ENCODE data around the gene LEF1.

LEF1 gene

DNA sequence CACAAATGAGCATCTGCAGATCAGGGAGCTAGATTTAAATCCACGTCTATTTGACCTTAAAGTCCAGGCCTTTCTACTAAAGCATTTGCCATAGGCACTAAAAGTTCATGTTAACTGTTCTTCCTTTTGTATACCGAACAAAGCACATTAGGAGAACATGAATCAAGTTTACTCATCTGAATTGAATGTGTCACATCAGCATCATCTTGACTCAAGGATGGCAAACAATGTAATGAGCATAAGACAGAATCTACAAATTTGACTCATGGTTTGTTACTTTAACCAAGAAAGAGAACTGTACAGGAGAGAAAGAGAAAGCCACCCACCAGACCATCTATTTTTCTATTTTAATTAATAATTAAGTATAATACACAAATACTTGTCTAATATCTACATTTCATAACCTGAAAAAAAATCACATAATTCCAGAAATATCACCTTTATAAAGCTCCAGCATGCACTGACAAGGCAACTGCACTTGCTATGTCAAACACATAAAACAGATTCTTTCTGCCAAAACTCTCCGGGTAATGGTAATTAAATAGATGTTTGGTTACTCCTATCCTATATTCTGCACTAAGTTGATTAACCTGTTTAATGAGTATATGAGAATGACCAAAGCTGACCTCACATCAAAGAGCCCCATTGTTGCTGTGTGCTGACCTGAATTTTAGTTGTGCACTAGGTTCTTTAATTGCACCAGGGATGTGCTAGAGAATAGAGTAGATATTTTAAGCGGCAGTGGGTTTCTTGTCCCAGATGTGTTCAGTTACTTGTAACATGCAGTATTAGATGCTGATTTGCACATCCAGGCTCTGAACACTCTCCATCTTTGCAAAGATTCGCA is 42.5 kb upstream of the LEF1 start:
- TF ChIP-seq, protein P1, sequence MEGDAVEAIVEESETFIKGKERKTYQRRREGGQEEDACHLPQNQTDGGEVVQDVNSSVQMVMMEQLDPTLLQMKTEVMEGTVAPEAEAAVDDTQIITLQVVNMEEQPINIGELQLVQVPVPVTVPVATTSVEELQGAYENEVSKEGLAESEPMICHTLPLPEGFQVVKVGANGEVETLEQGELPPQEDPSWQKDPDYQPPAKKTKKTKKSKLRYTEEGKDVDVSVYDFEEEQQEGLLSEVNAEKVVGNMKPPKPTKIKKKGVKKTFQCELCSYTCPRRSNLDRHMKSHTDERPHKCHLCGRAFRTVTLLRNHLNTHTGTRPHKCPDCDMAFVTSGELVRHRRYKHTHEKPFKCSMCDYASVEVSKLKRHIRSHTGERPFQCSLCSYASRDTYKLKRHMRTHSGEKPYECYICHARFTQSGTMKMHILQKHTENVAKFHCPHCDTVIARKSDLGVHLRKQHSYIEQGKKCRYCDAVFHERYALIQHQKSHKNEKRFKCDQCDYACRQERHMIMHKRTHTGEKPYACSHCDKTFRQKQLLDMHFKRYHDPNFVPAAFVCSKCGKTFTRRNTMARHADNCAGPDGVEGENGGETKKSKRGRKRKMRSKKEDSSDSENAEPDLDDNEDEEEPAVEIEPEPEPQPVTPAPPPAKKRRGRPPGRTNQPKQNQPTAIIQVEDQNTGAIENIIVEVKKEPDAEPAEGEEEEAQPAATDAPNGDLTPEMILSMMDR (IDR thresholded peaks at IDR 0.05), result no peak
- H3K27me3 ChIP-seq, result no peaks in the 10 kb centered on the region
- intact Hi-C loops (cut with DNase I; ENCODE audit: low total_unique reads), result no loop called here
- no peak overlapping the region for H3K27ac ChIP-seq
- no peak overlapping the region for H3K4me3 ChIP-seq
- no peaks in the 10 kb centered on the region for H3K36me3 ChIP-seq
- H3K4me1 ChIP-seq, result no peaks in the 10 kb centered on the region
- no peaks in the 10 kb centered on the region for H3K9me3 ChIP-seq
- no peak for DNase-seq

DNA sequence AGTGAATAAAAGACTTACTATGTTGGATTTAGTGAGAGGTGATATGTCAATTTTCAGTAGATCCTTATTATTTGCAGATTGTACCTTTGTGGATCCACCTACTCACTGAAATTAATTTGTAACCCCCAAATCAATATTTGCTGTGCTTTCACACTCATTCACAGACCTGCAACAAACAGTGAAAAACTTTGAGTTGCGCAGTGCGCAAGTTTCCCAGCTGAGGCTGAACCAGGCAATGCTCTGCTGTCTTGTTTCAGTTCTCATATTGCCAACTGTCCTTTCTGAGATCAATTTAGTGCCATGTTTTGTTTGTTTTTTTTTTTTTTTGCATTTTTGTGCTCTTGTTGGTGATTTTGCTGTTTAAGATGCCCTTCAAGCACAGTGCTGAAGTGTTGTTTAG is 40.8 kb upstream of the LEF1 start:
- TF ChIP-seq, protein P1 (IDR thresholded peaks at IDR 0.05), result no peak
- Histone ChIP-seq H3K27me3 (no peaks in the 10 kb centered on the region), H3K4me1 (no peaks in the 10 kb centered on the region), H3K27ac (no peak overlapping the region), H3K9me3 (no peaks in the 10 kb centered on the region), H3K4me3 (no peak overlapping the region), H3K36me3 (no peaks in the 10 kb centered on the region)
- intact Hi-C loops (cut with DNase I; ENCODE audit: low total_unique reads), result no loop called here
- DNase-seq, result no peak

DNA sequence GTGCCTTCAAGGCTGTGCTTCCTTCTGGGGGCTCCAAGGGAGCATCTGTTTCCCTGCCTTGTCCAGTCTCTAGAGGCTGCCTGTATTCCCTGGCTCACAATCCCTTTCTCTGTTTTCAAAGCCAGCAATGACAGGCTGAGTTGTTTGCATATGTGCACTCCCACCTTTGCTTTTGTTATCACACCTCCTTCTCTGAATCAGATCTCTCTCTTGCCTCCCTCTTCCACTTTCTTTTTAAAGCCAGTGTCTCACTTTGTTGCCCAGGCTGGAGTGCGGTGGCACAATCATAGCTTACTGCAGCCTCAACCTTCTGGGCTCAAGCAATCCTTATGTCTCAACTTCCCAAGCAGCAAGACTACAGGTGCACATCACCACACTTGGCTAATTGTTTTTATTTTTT is 37.1 kb upstream of the LEF1 start:
- no peak overlapping the region for H3K4me3 ChIP-seq
- TF ChIP-seq, protein P1 (IDR thresholded peaks at IDR 0.05), result no peak
- H3K36me3 ChIP-seq, result no peaks in the 10 kb centered on the region
- H3K27me3 ChIP-seq, result no peaks in the 10 kb centered on the region
- no peak overlapping the region for H3K27ac ChIP-seq
- no peaks in the 10 kb centered on the region for H3K4me1 ChIP-seq
- H3K9me3 ChIP-seq, result no peaks in the 10 kb centered on the region
- no peak for DNase-seq
- intact Hi-C loops (cut with DNase I; ENCODE audit: low total_unique reads), result no loop called here

DNA sequence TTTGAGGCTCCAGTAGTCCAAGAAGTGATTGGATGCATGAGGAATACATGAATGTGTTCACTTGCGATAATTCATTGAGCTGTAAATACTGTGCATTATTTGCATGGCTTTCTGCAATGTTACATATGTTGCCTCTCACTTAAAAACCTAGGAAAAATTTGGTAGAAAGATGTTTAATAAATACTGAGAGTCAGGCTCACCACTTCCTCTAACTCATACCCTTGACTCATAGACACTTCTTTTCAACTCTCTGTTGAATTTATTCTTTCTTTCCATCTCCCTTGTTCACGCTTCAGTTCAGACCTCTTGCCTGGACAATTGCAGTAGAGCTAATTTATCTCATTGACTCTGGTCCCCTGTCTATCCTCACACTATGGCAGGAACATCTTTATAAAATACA is 35.8 kb upstream of the LEF1 start:
- H3K4me3 ChIP-seq, result no peak overlapping the region
- intact Hi-C loops (cut with DNase I; ENCODE audit: low total_unique reads), result no loop called here
- no peaks in the 10 kb centered on the region for H3K27me3 ChIP-seq
- no peaks in the 10 kb centered on the region for H3K9me3 ChIP-seq
- no peaks in the 10 kb centered on the region for H3K4me1 ChIP-seq
- TF ChIP-seq, protein P1 (IDR thresholded peaks at IDR 0.05), result no peak
- DNase-seq, result no peak
- no peak overlapping the region for H3K27ac ChIP-seq
- H3K36me3 ChIP-seq, result no peaks in the 10 kb centered on the region

DNA sequence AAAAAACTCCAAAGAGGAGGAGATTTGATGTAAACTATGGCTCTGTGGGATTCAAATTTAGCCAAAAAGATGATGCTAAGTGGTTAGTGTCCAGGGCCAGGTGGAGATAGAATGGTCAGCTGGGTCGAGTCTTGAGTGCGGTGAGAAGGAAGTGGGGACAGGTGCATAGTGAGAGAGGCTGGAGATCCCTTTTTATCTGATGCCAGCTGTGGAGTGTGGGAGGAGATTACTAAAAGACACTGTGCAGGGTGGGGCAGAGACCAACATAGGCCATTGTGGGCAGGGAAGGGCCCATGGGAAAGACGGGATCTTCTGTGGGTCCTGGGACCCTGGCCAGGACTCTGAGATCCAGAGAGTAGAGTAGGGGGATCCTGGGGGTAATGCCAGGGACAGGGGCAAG is 34.6 kb upstream of the LEF1 start:
- no peak for DNase-seq
- H3K9me3 ChIP-seq, result no peaks in the 10 kb centered on the region
- TF ChIP-seq, protein P1 (IDR thresholded peaks at IDR 0.05), result no peak
- no peaks in the 10 kb centered on the region for H3K4me1 ChIP-seq
- H3K27me3 ChIP-seq, result no peaks in the 10 kb centered on the region
- no peaks in the 10 kb centered on the region for H3K36me3 ChIP-seq
- no peak overlapping the region for H3K4me3 ChIP-seq
- intact Hi-C loops (cut with DNase I; ENCODE audit: low total_unique reads), result no loop called here
- no peak overlapping the region for H3K27ac ChIP-seq
